GM18507 (cell line): ENCODE data around the gene ENKUR.
"Not testable (repeated sequence)": the region's sequence is repeated elsewhere in the genome, so short reads cannot be mapped to it uniquely, and the experiment has no call there.

Experiments
- DNase-seq: peaks from one replicate; pipeline ENCODE4 v3.0.0; 2011; ENCODE audit warnings: low read depth; ENCODE audit not compliant: insufficient read length; ENCODE audit errors: extremely low spot score
- FAIRE-seq: peaks from 2 replicates; lab custom pipeline; 2011; peaks lifted over from hg19 to GRCh38; lab: Jason Lieb, UNC

Gene ENKUR

GRCh38 chr10:25026463-25026862, 10.5 kb upstream of the ENKUR start:
- FAIRE-seq: no peak

GRCh38 chr10:25024528-25024927, 8.6 kb upstream of the ENKUR start:
- DNase-seq: no peak
- FAIRE-seq: no peak

More at GRCh38 chr10:25026463-25026862, 10.5 kb upstream of the ENKUR start:
- no peak for DNase-seq

GRCh38 chr10:25023278-25023677, 7.3 kb upstream of the ENKUR start:
- DNase-seq: no peak
- no peak for FAIRE-seq

- FAIRE-seq (no peak), DNase-seq (no peak)
These were observed 2.7 kb upstream of the ENKUR start for GRCh38 chr10:25018703-25019102.

- no peak for FAIRE-seq
- no peak for DNase-seq
These were observed 1.7 kb upstream of the ENKUR start for GRCh38 chr10:25017661-25018060.

GRCh38 chr10:25017154-25017590, 1.2 kb upstream of the ENKUR start:
- FAIRE-seq (peak; percentile 44), DNase-seq (no peak)

- DNase-seq (peak; percentile 95), FAIRE-seq (peak; percentile 99)
These were observed 607 bp upstream of the ENKUR start, which contains the start of gene THNSL1 for GRCh38 chr10:25016376-25017153. Gene THNSL1 (plus strand): TSS chr10:25016612. CDS start chr10:25023224, 6,612 bp downstream.

GRCh38 chr10:25014579-25014978, 1.4 kb downstream of the ENKUR start:
- no peak for FAIRE-seq
- DNase-seq: no peak

- FAIRE-seq, DNase-seq: not testable (repeated sequence)
These were observed 4.4 kb downstream of the ENKUR start for GRCh38 chr10:25011591-25011990.

- FAIRE-seq (no peak), DNase-seq (no peak)
These were observed 17.9 kb downstream of the ENKUR start for GRCh38 chr10:24998044-24998443.

- FAIRE-seq: no peak
- no peak for DNase-seq
These were observed 20.9 kb downstream of the ENKUR start for GRCh38 chr10:24995072-24995471.

GRCh38 chr10:24993237-24993958, 22.6 kb downstream of the ENKUR start:
- DNase-seq: no peak
- FAIRE-seq: no peak

- FAIRE-seq (no peak), DNase-seq (no peak)
These were observed 23.3 kb downstream of the ENKUR start for GRCh38 chr10:24992512-24993133.

GRCh38 chr10:24991298-24991697, 24.7 kb downstream of the ENKUR start:
- DNase-seq (no peak), FAIRE-seq (no peak)

- no peak for DNase-seq
- no peak for FAIRE-seq
These were observed 26.1 kb downstream of the ENKUR start for GRCh38 chr10:24989867-24990266.

GRCh38 chr10:24988831-24989640, 26.9 kb downstream of the ENKUR start:
- DNase-seq (no peak), FAIRE-seq (no peak)

- no peak for DNase-seq
- FAIRE-seq: no peak
These were observed 31.1 kb downstream of the ENKUR start for GRCh38 chr10:24984906-24985305.

GRCh38 chr10:24983946-24984345, 32.0 kb downstream of the ENKUR start:
- DNase-seq: no peak
- FAIRE-seq: no peak

- DNase-seq (no peak), FAIRE-seq (no peak)
These were observed 32.8 kb downstream of the ENKUR start for GRCh38 chr10:24983130-24983529.
